Umbilical cord (tissue), 2 donors: ENCODE results near the gene RORC. TPM values are rescaled to one million over a fixed set of nuclear protein-coding genes. Genes with fewer than 3 reads are reported as not detected.
A peak's percentile ranks its signal among the peaks of the same experiment; 100 is the strongest.
"Not testable (repeated sequence)": the region's sequence is repeated elsewhere in the genome, so short reads cannot be mapped to it uniquely, and the experiment has no call there.

Source experiments
- DNase-seq: peaks from one replicate; pipeline ENCODE4 v3.0.0-alpha.2; 2015; ENCODE audit warnings: low spot score
- total RNA-seq: library from RNA; depleted of rRNA; stranded (reverse); fragments of >200 nt; gene quantifications from one replicate; pipeline ENCODE4 v1.2.3, GENCODE V29; 2014; ENCODE audit warnings: low replicate concordance; ENCODE audit not compliant: insufficient read depth

RORC gene
- total RNA-seq, 1 donor from 2014 or later: 7.0 TPM

- no peak for DNase-seq
Observed at GRCh38 chr1:151774256-151774922, 57.2 kb downstream of the RORC start.

- DNase-seq: no peak
Observed at GRCh38 chr1:151773702-151774101, 57.9 kb downstream of the RORC start.

DNA sequence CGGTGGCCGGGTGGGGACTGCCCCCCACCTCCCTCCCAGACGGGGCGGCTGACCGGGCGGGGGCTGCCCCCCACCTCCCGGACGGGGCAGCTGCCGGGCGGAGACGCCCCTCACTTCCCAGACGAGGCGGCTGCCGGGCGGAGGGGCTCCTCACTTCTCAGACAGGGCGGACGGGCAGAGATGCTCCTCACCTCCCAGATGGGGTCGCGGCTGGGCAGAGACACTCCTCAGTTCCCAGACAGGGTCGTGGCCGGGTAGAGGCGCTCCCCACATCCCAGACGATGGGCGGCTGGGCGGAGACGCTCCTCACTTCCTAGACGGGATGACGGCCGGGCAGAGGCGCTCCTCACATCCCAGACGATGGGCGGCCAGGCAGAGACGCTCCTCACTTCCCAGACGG lies 62.3 kb downstream of the RORC start:
- not testable (repeated sequence) for DNase-seq

DNA sequence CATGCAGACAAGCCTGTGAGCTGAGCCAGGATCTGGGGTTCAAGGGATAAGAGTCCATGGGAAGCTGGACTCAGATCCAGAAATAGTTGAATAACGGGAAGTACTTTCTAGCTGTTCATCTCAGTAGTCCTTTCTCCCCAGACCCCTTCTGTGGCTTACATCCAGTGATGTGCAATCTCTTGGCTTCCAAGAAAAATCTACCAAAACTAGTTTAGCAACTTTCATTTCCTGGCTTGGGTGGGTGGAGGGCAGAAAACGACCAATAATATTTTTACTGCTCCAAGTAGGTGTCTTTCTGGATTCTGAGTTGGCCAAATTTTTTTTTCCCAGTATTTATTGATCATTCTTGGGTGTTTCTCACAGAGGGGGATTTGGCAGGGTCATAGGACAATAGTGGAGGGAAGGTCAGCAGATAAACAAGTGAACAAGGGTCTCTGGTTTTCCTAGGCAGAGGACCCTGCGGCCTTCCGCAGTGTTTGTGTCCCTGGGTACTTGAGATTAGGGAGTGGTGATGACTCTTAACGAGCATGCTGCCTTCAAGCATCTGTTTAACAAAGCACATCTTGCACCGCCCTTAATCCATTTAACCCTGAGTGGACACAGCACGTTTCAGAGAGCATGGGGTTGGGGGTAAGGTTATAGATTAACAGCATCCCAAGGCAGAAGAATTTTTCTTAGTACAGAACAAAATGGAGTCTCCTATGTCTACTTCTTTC lies 63.1 kb downstream of the RORC start:
- DNase-seq: peak; percentile 21

DNA sequence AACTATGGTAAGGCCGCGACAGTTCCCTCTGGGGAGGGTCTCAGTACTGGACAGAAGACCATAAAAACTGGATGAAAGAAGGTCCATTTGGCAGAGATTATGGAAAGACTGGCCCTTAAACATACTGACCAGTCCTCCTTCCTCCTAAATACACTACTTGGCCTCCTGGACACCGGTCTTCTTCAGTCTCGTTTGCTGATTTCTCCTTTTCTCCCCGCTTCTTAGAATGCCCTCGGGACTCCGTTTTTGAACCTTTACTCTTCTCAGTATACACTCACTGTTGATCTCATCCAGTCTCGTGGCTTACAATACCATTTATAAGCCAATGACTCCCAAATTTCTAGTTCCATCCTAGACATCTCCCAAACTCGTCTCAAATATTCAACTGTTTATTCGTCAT lies 67.6 kb downstream of the RORC start:
- no peak for DNase-seq

- peak; percentile 86 for DNase-seq
Observed at GRCh38 chr1:151762941-151763921, 68.4 kb downstream of the RORC start, which contains the start of gene MRPL9. Gene MRPL9 (minus strand): TSS chr1:151763496. CDS start chr1:151763479, 17 bp downstream.

- DNase-seq: no peak
Observed at GRCh38 chr1:151760597-151761385, 70.8 kb downstream of the RORC start.

- DNase-seq: no peak
Observed at GRCh38 chr1:151759241-151759640, 72.4 kb downstream of the RORC start.

GRCh38 chr1:151756291-151756690 lies 75.3 kb downstream of the RORC start:
- no peak for DNase-seq

Other genes starting within 250 kb of the RORC start
- 47.4 TPM for gene SNX27, start 219.8 kb downstream of the RORC start, total RNA-seq
- not detected for gene CELF3, start 115.0 kb downstream of the RORC start, total RNA-seq
- 4.1 TPM for gene RIIAD1, start 110.3 kb downstream of the RORC start, total RNA-seq
- gene MRPL9, start 68.3 kb downstream of the RORC start, total RNA-seq: 40.0 TPM
- gene TDRKH, start 41.3 kb downstream of the RORC start, total RNA-seq: 6.7 TPM
- 0.96 TPM for gene LINGO4, start 26.4 kb downstream of the RORC start, total RNA-seq
- gene C2CD4D, start 8.0 kb upstream of the RORC start, total RNA-seq: not detected
- gene THEM5, start 21.9 kb upstream of the RORC start, total RNA-seq: not detected
- 10.1 TPM for gene THEM4, start 77.7 kb upstream of the RORC start, total RNA-seq
- 108 TPM for gene S100A10, start 162.1 kb upstream of the RORC start, total RNA-seq
- gene S100A11, start 205.2 kb upstream of the RORC start, total RNA-seq: 29.1 TPM